NCI-H82 (cell line): ENCODE data around the gene ETS1.

ENCODE experiments used
- DNase-seq: peaks from one replicate; lab custom pipeline; 2025; lab: John Stamatoyannopoulos, UW

Gene ETS1

DNA sequence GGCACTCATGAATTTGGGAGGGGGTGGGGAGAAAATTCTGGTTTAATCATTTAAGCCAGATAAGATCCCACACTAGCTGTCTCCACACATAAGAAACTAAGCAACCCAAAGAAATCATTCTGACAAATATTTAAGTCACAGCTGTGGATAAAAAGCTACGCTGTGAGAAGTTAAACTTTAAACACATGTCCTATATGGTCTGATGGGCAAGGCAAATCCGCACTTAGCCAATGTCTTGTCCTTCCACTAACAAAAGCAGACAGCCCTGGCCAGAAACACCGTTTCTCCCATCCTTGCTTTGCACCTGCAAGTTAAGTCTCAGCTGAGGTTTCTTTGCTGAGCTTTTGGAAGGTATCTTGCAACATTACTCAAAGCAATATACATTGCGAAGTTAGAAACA lies 68.0 kb downstream of the ETS1 start:
- peak; percentile 12 for DNase-seq

DNA sequence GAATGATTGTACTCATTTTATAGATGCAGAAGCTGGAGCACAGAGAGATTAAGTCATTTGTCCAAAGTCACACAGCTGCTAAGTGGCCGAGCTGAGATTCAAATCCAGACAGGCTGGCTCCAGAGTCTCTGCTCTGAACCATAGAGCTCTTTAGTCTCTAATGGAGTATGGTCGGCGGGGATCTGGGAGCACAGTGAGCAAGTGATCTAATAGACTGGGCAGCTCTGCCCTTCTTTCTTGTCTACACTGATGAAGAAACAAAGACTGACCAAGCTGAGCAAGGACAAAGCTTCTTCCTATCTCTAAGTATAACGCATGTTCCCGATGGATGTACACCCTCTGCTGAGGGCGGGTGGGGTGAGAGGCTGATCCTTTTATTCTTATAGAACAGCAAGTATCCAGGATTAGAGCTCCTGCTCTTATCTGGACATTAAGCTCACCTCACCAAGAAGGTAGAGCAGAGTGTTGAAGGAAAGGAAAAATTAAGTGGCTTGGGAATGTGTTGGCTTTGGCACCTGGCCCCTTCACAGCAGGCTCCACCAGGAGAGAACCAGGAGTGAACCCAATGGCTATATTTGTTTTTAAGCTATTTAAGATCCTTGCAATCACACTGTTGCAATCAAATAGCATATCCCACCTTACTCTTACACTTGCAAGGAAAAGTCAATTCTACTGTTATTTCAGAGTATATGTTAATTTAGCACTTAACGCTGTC lies 68.7 kb downstream of the ETS1 start:
- peak; percentile 63 for DNase-seq

DNA sequence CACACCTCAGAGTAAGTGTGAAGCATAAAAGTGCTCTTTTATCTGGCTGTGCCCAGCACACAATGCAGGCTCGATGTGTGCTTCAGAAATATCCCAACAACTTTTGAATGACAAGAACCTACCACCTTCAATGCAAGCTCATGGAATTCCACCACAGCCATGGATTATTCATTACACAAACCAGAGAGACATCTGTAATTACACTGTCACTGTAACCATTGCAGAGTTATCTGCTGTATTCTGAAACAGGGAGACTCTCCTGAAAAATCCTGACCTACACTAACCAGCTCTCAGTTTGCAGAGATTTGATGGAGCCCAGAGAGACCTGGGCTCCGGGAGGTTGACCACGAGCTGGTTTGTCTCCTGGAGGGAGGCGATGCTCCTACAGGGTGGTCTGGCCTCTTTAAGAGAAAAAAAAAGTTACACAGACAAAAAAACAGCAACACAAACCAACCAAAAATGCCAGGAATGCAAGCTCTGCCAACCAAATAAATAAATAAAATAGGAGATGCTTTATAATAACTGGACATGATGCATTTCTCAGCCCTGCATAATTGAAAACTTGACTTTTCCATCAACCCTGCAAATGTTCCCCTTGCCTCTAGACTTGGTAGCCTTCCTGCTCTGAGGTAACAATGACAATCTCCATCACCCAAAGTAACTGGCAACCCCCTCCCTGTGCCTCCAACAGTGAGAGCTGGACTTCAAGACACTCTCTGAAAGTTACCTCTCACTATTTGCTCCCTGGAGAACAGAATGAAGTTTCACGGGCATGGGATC lies 69.7 kb downstream of the ETS1 start:
- no peak for DNase-seq

DNA sequence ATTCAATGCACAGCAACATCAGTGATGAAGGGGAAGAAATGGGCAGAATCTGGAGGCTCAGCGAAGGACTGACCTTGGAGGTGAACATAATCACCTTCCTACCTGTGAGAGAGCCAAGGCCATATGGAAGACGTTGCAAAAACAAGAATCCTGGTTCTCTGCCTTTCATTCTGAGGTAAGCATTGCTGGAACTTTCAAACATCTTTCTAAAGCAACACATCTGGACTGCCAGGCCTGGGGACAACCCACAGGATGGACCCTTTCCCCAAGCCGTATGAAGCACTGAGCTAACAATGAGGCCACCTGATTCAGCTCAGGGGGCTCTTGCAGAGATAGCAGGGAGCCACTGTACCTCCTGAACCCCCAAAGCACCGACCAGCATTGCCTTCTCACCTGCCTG lies 70.5 kb downstream of the ETS1 start:
- no peak for DNase-seq

DNA sequence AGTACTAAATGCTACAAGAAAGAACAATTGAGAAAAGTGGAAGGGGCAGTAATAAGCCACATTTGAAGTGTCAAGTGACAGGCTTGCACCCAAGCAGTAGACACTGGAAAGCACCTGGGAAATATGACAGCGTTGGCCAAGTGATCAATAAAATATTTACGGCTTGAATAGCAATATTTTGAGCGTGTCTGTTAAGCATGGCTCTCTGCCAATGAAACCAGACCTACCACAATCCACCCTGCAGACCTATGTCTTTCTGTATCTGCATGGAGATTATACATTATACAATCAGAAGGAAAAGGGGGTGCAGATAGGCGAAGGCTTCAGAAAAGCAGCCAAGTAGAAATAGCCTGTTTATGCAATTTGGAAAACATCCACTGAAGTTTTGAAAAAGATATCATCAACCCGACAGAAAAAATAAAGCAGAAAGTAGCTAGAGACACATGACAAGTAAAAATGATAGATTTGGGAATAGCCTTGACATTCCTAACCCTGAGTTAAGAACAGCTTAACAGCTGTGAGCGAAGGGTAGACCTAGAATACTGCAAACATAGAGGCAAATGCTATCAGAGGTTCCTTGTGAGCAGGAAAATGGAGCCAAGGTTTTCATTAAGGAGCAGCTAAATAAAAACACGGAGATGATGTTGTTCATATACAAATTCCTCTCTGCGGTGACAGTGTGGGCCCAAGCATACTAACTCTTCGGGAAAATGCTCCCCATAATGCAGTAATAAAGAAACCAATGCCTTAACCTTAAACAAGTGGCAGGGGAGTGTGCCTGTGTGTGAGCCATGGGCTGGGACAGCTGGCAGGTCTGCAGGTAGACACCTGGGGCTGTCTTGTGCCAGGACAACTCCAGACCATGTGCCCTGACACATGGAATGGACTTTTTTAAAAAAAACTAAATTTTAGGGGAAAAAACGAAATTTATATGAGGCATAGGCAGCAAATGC lies 71.3 kb downstream of the ETS1 start:
- DNase-seq = no peak

DNA sequence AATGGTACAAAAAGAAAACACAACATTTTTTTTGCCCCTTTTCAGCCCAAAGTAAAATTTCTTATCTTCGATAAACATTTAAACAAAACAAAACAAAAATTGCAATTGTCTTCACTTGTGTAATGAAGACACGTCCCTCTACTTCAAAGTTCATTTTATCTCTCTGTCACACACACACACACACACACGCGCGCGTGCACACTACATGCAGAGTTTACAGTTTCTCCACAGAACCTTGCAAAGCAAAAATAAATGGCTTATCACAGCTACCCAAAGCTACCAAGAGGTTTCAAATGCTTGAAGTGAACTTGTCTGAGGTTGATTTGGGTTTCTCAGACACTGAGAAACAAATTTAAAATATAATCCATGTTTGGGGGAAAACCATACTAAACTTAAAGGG lies 72.3 kb downstream of the ETS1 start:
- DNase-seq = no peak

DNA sequence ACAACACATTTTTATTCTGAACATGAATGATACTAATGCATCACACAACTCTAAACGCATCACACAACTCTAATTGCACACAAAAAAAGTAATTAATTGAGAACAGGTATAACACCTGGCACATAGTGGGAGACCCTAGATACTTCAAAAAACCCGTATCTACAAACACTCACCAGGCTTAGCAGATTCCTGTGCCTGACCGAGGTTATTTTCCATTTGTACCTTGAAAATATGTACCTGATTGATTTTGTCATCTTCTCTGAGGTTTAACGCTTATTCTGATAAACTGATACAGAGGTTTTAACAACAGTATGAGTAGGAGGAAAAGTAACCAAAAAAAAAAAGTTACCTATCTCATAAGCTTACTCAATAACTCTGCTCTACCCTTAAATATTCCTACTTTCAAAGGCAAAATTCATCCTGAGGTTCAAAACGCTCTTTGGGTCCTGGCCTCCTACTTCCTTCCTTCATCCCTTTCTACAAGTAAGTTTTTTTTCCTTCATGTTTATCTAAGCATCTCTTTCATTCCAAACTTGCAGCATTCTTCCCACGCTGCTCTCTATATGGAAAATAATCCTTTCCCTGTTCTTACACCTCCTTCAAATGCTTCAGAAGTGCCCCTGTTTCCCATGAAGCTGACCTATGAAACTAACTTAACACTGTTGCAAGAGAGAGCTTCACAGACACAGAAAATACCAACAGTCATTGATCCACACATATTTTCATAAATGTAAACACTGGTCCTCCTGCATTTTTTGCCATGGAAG lies 73.3 kb downstream of the ETS1 start:
- DNase-seq = no peak

DNA sequence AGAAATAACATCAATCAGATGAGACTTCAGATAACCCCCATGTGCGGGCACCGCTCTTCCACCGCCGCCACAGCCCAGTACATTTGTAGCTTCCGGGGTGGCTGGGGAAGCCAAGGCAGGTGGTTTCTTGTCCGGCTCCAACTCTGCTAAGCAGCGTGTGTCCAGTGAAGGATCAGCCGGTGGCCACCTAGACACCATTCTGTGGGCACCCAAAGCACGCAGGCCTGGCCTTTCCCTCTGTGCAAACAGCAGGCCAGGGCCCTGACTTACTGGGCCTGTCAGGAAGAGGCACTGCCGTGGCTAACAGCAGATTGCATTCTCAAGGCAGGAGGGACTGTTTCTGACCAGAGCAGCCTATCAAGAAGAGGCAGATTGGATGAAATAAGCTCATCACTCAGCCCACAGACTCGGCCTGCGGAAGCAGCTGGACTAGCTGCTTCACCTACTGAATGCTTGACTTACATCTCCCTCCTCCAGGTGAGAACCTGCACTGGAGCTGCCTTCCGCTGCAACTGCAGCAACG lies 74.8 kb downstream of the ETS1 start:
- DNase-seq = no peak

DNA sequence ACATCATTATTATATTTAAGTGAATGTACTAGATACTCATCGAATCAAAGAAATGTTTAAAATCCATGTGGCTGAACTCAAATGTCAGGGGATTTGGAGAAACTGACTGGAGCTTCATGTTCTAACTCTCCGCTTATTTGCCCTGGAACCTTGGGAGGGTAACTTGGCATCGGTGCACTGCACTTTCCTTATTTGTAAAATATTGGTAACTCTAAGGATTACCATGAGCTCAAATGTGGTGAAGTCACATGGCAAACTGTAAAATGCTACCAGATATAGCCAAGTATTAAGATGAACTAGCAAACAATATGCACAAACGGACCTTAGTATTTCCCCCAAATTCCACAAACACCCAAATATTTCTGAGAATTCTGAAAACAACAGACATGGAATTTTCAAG lies 75.6 kb downstream of the ETS1 start:
- no peak for DNase-seq

DNA sequence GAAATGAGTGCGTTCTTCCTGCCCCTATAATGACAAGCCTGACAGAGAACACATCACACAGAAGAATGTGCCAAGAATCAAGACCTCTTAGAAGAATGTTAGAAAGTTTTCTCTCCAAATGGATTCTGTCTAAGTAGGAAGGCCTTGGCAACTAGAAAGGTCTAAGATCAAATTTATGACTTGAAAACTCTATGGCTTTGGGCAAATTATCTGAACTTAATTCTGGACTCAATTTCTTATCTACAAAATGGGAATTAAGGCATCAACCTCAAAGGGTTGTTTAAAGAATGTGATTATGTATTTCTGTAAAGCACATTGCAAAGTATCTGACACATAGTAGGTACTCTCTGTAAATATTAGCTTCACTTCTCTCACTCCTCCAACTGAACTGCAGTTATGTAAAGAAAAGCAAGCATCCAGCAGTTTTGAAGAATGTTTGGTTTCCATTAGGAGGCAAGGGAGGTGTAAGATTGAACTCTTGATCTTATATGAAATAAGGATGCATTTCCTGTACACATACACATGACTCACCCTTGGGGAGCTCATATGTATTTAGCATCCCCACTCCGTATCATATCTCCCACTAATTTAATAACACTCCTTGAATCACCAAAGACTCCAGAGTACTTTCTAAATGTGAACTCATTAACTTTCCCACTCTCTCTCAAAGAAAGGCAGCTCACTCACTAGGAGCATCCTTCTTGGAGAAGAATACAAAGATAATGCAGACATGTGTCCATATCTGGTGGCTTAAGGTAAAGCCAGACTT lies 77.6 kb downstream of the ETS1 start:
- no peak for DNase-seq

DNA sequence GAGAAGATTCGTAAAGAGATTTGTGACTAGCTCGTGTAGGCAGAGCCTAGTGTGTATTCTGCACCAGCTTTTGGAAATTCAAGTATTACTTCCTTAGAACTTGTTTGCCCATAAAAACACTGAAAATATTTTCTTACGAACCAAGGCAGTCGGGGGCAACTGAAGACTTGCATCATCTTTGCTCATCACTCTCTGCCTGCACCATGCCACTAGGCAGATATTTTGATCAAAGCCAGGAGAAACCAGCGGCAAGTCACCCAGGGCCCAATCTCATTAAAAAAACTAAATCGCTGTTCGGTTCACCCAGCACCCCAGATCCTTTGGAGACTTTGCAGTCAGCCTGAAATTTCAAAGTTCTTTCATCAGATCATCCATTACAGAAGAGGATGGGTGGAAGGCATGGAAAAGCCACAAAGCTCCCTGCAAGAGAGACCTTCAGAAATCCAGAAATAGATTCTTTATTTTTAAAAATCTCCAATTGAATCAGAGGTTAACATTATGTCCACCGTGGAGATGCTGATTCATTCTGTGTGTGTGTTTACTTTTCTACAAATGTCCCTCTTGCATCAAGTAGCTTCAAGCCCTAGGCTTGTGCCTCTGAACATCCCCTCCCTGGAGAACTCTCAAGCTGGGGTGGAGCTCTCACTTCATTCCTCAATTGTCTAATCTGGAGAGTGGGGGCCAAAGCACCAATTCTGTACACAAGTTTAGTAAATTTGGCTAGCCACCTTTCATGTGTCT lies 78.4 kb downstream of the ETS1 start:
- no peak for DNase-seq

DNA sequence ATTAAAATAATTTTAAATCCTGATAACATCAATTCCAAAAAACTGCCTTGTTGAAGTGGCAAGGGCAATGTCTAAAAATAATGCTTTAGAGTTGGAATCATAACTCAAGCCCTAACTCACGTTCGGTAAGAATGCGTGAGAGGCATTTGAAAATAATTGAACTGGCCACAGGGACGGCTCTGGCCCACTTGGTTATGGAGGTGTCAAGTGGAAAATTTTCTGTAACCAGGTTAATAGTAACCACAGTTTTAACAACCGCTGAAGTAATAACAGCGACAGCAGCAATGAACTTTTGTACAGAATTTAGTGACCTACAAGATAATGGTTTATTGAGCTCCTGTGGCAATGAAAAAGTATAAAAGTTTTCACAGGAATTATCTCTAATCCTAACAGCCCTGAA lies 79.4 kb downstream of the ETS1 start:
- DNase-seq = no peak

DNA sequence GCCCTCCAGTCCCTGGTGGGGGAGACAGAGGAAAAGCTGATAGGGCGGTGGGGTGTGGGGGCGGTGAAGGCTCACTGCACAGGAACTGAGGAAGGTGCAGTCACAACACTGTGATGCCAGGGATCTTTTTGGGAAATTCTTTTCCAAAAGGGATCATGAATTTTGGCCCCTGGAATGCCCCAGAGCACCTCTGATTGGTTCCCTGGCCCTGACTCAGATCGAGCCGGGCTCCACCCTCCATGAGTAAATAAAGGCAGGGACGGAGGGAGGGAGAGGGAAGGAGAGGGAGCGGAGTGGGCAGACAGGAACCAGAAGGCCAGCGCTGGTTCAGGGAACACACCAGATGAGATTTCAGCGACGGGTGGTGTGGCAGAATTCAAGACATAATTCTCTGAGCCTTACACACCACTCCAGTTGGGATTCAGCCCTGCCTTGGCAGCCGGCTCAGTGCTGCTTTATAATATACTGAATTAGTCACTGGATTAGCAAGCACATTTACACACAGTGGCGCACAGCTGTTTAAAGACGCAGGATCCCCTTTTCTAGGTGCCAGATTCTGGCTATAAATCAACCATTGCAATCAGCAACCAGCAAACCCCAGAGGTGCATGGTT lies 80.3 kb downstream of the ETS1 start:
- DNase-seq = peak; percentile 89

DNA sequence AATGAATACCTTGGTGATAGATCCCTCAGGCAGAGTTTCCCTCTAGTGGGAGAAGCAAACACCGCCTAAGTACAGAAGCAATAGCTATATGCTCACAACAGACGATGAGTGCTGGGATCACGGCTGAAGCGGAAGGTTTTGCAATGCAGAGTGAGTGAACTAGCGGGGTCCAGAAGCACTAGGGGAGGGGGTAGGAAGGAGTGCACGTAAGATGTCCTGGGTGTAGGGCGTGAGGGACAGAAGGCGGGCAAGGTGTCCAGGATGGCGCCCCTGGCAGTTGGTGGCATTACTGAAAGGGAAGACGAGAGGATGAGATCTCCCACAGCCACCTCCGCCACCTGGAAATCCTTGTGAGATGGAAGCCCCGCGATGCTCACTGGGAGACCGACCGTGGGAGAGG lies 81.0 kb downstream of the ETS1 start:
- DNase-seq = peak; percentile 20

DNA sequence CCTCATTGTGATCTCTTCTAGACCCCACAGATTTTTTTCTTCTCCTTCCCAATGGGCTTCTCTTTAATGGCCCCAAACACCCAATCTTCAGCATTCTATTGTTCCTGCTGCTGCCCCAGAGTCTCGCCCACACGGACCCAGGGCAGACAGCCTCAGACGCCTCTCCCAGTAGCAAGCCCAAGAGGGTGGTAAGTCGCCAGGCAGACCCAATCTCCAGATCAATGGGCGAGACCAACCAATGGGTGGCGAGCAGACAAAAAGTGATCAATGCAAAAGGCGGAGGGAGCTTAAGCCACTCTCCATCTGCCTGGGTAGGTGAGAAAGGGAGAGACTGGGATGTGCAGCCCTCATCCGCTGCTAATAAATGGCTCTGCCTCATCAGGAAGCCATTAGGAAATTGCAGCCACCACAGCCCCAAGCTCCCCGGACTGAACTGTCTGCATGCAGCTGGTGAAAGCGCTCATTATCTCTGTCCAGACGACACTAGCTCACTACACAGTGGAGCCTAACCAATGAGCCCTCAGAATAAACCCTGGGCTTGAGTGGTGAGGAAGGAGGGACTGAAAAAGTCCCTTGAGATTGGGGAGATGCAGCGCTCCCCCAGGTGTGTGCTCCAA lies 81.8 kb downstream of the ETS1 start:
- peak; percentile 89 for DNase-seq

DNA sequence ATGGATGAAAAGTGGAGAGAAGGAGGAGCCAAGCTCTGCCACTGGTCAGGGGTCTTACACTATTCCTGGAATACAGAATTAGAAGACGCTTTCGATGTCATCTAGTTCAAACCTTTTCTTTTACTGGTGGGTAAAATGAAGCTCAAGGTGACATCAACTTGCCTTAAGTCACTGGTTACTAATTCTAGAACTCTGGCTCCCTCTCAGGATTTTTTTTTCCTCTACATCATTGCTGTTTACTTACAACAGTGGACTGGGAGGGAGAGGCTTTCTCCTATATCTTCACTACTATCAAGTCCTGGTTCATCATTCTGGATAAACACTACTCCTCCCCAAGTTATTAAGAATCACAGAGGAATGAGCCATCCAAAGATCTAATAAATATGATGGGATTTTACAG lies 82.9 kb downstream of the ETS1 start:
- no peak for DNase-seq

DNA sequence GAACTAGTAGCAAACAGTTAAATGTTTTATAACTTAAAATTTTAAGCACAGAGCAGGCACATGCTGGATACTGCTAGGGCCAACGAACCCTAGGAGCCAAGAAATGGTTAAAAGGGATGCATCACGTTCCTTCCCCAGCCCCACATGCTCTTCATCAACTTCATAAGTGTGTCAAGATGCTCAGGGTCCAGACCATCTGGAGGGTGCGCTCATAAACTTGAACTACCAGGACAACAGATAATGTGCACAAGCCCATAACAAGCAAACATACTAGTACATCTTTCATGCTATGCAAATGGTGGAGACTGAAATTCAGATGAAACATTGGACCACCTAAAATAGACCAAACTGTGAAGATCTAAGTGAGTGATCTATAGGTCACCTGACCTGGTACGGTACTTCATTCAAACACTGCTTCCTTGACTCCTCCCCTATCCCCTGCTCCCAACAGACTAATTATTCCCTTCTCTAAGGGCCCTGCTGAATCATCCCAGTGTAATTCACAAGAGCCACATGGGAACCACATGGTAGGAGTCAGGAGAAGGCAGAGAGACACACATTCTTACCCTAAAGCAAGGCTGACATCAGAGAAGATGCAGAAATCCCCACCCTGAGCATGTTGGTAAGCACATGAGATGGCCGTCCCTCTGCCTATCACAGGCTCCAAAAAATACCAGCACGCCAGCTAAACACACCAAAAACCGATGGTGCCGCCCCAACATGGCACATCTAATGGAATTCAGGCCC lies 83.9 kb downstream of the ETS1 start:
- peak; percentile 57 for DNase-seq

DNA sequence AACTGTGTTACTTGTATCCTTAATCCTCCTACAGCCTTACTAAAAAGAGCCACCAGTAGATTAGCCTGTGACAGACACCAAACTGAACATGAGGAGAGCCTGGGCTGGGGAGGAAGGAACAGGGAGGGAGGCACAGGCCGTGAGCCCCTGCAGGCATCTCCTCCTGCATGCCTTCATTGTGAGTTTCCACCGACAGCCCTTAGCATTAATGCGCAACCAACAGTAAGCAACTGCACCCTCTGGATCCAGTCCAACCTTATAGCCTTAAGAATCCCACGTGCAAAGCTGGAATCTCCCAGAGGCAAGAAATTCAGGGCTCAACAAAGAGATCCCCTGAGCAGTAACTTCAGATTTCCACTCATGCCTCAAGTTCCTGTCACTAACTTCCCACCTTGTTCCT lies 84.6 kb downstream of the ETS1 start:
- DNase-seq = peak; percentile 72
